Smooth muscle cell of the coronary artery (primary cell): Measurements from ENCODE around the gene SLC9A6. TPM values are rescaled to one million over a fixed set of nuclear protein-coding genes. Genes with fewer than 3 reads are reported as not detected.

Experiments used
- total RNA-seq: library from RNA; depleted of rRNA; stranded (reverse); fragments of >200 nt; gene quantifications from 2 replicates; pipeline ENCODE4 v1.2.3, GENCODE V29; 2014; ENCODE audit warnings: low replicate concordance

Gene SLC9A6
- total RNA-seq = 13.7 and 14.9 TPM in 2 replicates

GRCh38 chrX:135985157-135985972 is at the start of gene SLC9A6:
Gene SLC9A6, plus strand, starts transcription at chrX:135985435. Its CDS starts 224 bp downstream, at chrX:135985659.

GRCh38 chrX:135973548-135974278 is 11.5 kb upstream of the SLC9A6 start, which contains the start of gene MMGT1:
Gene MMGT1, minus strand, starts transcription at chrX:135973988. Its CDS starts 313 bp downstream, at chrX:135973675.

Other genes with a start within 250 kb of the SLC9A6 start
- not detected in 2 replicates for gene CT45A3, start 217.2 kb upstream of the SLC9A6 start, total RNA-seq
- not detected in 2 replicates for gene CT45A5, start 199.9 kb upstream of the SLC9A6 start, total RNA-seq
- not detected in 2 replicates for gene CT45A6, start 182.6 kb upstream of the SLC9A6 start, total RNA-seq
- not detected in 2 replicates for gene CT45A2, start 165.4 kb upstream of the SLC9A6 start, total RNA-seq
- not detected in 2 replicates for gene CT45A7, start 148.2 kb upstream of the SLC9A6 start, total RNA-seq
- gene CT45A8, start 130.9 kb upstream of the SLC9A6 start, total RNA-seq = not detected in 2 replicates
- gene CT45A9, start 113.6 kb upstream of the SLC9A6 start, total RNA-seq = not detected in 2 replicates
- gene CT45A10, start 92.0 kb upstream of the SLC9A6 start, total RNA-seq = not detected in 2 replicates
- not detected in 2 replicates for gene SAGE1, start 91.7 kb upstream of the SLC9A6 start, total RNA-seq
- gene MMGT1, start 11.4 kb upstream of the SLC9A6 start, total RNA-seq = 2.2 and 5.0 TPM in 2 replicates
- gene FHL1, start 162.1 kb downstream of the SLC9A6 start, total RNA-seq = 66.1 and 85.3 TPM in 2 replicates